ENCODE results near the gene FTO. TPM values are rescaled to one million over a fixed set of nuclear protein-coding genes. Genes with fewer than 3 reads are reported as not detected.

Gene FTO
- total and polyA plus RNA-seq, 2 experiments from 2014 or later, result 46.8 to 77.7 TPM

GRCh38 chr16:54055191-54055590 is 351.2 kb downstream of the FTO start:
- Histone ChIP-seq H3K4me1 (ENCODE audit: insufficient read depth) (peaks cover 15% of the 10 kb centered on the region), H3K9me2 (replicated peaks; ENCODE audit: insufficient read depth) (no peaks in the 10 kb centered on the region), H3K79me2 (no peaks in the 10 kb centered on the region), H3K27ac (no peak overlapping the region), H3K4me3 (no peak overlapping the region), H3K9me3 (ENCODE audit: low read depth) (no peaks in the 10 kb centered on the region), H4K20me1 (ENCODE audit: insufficient read depth, poor library complexity, severe bottlenecking) (no peaks in the 10 kb centered on the region), H3K27me3 (no peaks in the 10 kb centered on the region), H3K36me3 (replicated peaks; ENCODE audit: insufficient read depth, low read depth) (no peaks in the 10 kb centered on the region), H2AFZ (no peak overlapping the region), H3K4me2 (no peak overlapping the region)
- TF ChIP-seq EZH2phosphoT487 (IDR thresholded peaks at IDR 0.05; ENCODE audit: low read depth, severe bottlenecking, unreplicated experiment) (no peak), CTCF (IDR thresholded peaks at IDR 0.05; ENCODE audit: poor library complexity) (no peak), EZH2 (IDR thresholded peaks at IDR 0.05; ENCODE audit: borderline replicate concordance) (no peak)
- DNase-seq (ENCODE audit: low spot score), result no peak
- 52% methylated on average over 4 of the region's 4 CpGs for WGBS (ENCODE audit: low lambda C conversion rate, missing lambda C conversion rate)

- no peaks in the 10 kb centered on the region for H4K20me1 ChIP-seq (ENCODE audit: insufficient read depth, poor library complexity, severe bottlenecking)
- peaks cover 15% of the 10 kb centered on the region for H3K4me1 ChIP-seq (ENCODE audit: insufficient read depth)
- DNase-seq (ENCODE audit: low spot score), result no peak
- TF ChIP-seq CTCF (IDR thresholded peaks at IDR 0.05; ENCODE audit: poor library complexity) (no peak), EZH2phosphoT487 (IDR thresholded peaks at IDR 0.05; ENCODE audit: low read depth, severe bottlenecking, unreplicated experiment) (no peak), EZH2 (IDR thresholded peaks at IDR 0.05; ENCODE audit: borderline replicate concordance) (no peak)
- H3K36me3 ChIP-seq (replicated peaks; ENCODE audit: insufficient read depth, low read depth), result no peaks in the 10 kb centered on the region
- H3K9me2 ChIP-seq (replicated peaks; ENCODE audit: insufficient read depth), result no peaks in the 10 kb centered on the region
- H3K4me3 ChIP-seq, result no peak overlapping the region
- H3K27me3 ChIP-seq, result no peaks in the 10 kb centered on the region
- no peaks in the 10 kb centered on the region for H3K9me3 ChIP-seq (ENCODE audit: low read depth)
- no peak overlapping the region for H3K4me2 ChIP-seq
- H3K27ac ChIP-seq, result no peak overlapping the region
- no peaks in the 10 kb centered on the region for H3K79me2 ChIP-seq
- WGBS (ENCODE audit: low lambda C conversion rate, missing lambda C conversion rate), result 70% methylated on average over 3 of the region's 3 CpGs
- no peak overlapping the region for H2AFZ ChIP-seq
Observed at GRCh38 chr16:54055864-54056263, 351.9 kb downstream of the FTO start.

- H3K36me3 ChIP-seq (replicated peaks; ENCODE audit: insufficient read depth, low read depth), result no peaks in the 10 kb centered on the region
- no peaks in the 10 kb centered on the region for H3K27me3 ChIP-seq
- no peak overlapping the region for H2AFZ ChIP-seq
- TF ChIP-seq EZH2phosphoT487 (IDR thresholded peaks at IDR 0.05; ENCODE audit: low read depth, severe bottlenecking, unreplicated experiment), result no peak
- no peak for TF ChIP-seq EZH2 (IDR thresholded peaks at IDR 0.05; ENCODE audit: borderline replicate concordance)
- no peak for TF ChIP-seq CTCF (IDR thresholded peaks at IDR 0.05; ENCODE audit: poor library complexity)
- no peak for DNase-seq (ENCODE audit: low spot score)
- H4K20me1 ChIP-seq (ENCODE audit: insufficient read depth, poor library complexity, severe bottlenecking), result no peaks in the 10 kb centered on the region
- WGBS (ENCODE audit: low lambda C conversion rate, missing lambda C conversion rate), result 90% methylated on average over 3 of the region's 3 CpGs
- no peaks in the 10 kb centered on the region for H3K79me2 ChIP-seq
- no peak overlapping the region for H3K27ac ChIP-seq
- peaks cover 11% of the 10 kb centered on the region for H3K4me1 ChIP-seq (ENCODE audit: insufficient read depth)
- no peaks in the 10 kb centered on the region for H3K9me2 ChIP-seq (replicated peaks; ENCODE audit: insufficient read depth)
- H3K4me3 ChIP-seq, result no peak overlapping the region
- H3K4me2 ChIP-seq, result no peak overlapping the region
- no peaks in the 10 kb centered on the region for H3K9me3 ChIP-seq (ENCODE audit: low read depth)
Observed at GRCh38 chr16:54056921-54057320, 353.0 kb downstream of the FTO start.

GRCh38 chr16:54059319-54059718 is 355.4 kb downstream of the FTO start:
- Histone ChIP-seq H3K27me3 (no peaks in the 10 kb centered on the region), H3K4me3 (no peak overlapping the region), H3K4me2 (no peak overlapping the region), H3K9me3 (ENCODE audit: low read depth) (no peaks in the 10 kb centered on the region), H3K36me3 (replicated peaks; ENCODE audit: insufficient read depth, low read depth) (no peaks in the 10 kb centered on the region), H3K79me2 (no peaks in the 10 kb centered on the region), H3K4me1 (ENCODE audit: insufficient read depth) (peaks cover 11% of the 10 kb centered on the region), H4K20me1 (ENCODE audit: insufficient read depth, poor library complexity, severe bottlenecking) (no peaks in the 10 kb centered on the region), H2AFZ (no peak overlapping the region), H3K9me2 (replicated peaks; ENCODE audit: insufficient read depth) (no peaks in the 10 kb centered on the region), H3K27ac (no peak overlapping the region)
- DNase-seq (ENCODE audit: low spot score), result no peak
- WGBS (ENCODE audit: low lambda C conversion rate, missing lambda C conversion rate), result 62% methylated on average over 6 of the region's 6 CpGs
- TF ChIP-seq CTCF (IDR thresholded peaks at IDR 0.05; ENCODE audit: poor library complexity) (no peak), EZH2phosphoT487 (IDR thresholded peaks at IDR 0.05; ENCODE audit: low read depth, severe bottlenecking, unreplicated experiment) (no peak), EZH2 (IDR thresholded peaks at IDR 0.05; ENCODE audit: borderline replicate concordance) (no peak)

Data from hepatocyte (in vitro differentiated cells).